Stimulated activated naive CD4-positive, alpha-beta T cell (primary cell): ENCODE measurements around the gene SELENOS.

Experiments used
- DNase-seq, 6 experiments: peaks; one replicate each; lab custom pipeline; 2025; lab: John Stamatoyannopoulos, UW

The SELENOS gene

GRCh38 chr15:101250873-101251829 is 26.1 kb downstream of the SELENOS start:
- peak in 5 of 6 experiments; percentile 23 to 75 (median 42) for DNase-seq

DNA sequence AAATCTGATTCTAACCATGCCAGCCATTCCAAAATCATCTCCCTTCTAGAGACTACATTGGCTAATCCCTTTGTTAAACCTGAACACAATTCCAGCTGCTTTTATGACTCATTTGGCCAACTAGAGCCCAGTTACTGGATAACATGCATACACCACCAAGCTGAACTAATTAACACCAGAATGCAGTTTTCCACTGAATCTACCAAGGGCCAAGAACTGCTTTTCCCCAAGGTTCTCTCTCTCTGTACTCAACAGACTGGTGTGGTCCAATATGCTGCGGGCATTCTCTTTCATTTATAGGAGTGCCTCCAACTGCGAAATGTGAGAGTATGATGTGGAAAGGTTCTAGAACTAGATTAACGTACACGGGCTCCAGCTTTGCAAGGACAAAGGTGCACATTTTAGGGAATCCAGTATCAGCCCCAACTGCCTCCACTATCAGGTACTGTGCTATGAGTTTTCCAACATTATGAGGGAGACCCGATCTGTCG is 26.9 kb downstream of the SELENOS start:
- DNase-seq = no peak

DNA sequence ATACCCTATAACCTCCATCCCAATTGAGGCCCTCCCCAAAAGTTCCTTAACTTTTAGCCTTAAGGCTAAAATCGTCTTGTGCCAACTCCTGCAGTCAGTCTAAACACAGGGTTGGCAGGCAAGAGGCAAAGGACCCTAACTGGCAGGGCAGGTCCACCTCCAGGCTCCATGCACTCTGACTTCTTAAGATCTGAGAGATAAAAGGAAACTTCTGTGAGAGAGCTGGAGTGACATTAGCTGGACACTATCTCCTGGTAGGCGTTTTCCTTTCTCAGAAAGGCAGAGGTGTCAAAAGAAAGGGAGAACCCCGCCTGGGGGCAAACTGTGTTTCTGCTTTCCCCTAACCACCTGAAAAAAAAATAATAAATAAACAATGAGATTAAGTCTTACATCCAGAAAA is 29.0 kb downstream of the SELENOS start:
- no peak for DNase-seq

GRCh38 chr15:101246824-101247745 is 30.2 kb downstream of the SELENOS start:
- DNase-seq = no peak

GRCh38 chr15:101246391-101246790 is 30.9 kb downstream of the SELENOS start:
- DNase-seq = no peak

- no peak for DNase-seq
Measured at GRCh38 chr15:101244889-101245668, 32.2 kb downstream of the SELENOS start.

- DNase-seq = no peak
Measured at GRCh38 chr15:101244036-101244781, 33.1 kb downstream of the SELENOS start.

GRCh38 chr15:101243420-101243819 is 33.9 kb downstream of the SELENOS start:
- no peak for DNase-seq

- DNase-seq = no peak
Measured at GRCh38 chr15:101242999-101243336, 34.3 kb downstream of the SELENOS start.

- peak; percentile 15 to 70 (median 58) for DNase-seq
Measured at GRCh38 chr15:101242160-101242998, 34.9 kb downstream of the SELENOS start.

GRCh38 chr15:101240358-101240757 is 36.9 kb downstream of the SELENOS start:
- DNase-seq = no peak

DNA sequence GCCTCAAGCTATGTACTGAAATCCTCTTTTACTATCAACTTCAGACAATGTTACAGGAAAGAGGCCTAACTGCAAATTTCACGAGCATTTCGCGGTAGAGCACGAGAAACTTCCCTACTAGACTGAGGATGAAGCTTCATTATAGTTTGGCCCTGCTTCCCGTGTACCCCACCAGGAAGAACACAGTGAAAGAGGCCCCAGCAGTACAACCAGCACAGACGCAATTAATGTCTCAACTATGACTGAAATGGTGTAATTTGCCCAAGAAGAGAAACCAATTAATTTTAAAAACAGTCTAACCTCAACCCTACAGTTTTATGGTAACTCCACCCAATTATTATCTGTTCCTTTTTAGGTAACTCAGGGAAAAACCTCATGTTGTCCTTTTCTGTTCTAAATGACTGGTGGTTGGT is 37.6 kb downstream of the SELENOS start:
- DNase-seq = no peak

DNA sequence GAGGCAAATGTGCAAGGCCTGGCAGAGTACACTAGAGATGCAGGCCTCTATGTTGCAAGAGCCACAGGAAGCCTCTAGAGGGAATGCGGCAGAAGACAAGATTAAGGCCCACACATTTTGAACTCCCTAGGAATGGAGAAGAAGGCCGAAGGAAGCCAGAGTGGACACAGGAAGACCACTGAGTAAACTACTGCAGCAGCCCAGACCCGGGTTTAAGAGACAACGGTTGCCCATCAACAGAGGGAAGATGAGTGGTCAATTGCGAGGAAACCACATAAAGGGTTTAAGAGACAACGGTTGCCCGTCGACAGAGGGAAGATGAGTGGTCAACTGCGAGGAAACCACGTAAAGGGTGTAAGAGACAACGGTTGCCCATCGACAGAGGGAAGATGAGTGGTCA is 40.0 kb downstream of the SELENOS start:
- no peak for DNase-seq

DNA sequence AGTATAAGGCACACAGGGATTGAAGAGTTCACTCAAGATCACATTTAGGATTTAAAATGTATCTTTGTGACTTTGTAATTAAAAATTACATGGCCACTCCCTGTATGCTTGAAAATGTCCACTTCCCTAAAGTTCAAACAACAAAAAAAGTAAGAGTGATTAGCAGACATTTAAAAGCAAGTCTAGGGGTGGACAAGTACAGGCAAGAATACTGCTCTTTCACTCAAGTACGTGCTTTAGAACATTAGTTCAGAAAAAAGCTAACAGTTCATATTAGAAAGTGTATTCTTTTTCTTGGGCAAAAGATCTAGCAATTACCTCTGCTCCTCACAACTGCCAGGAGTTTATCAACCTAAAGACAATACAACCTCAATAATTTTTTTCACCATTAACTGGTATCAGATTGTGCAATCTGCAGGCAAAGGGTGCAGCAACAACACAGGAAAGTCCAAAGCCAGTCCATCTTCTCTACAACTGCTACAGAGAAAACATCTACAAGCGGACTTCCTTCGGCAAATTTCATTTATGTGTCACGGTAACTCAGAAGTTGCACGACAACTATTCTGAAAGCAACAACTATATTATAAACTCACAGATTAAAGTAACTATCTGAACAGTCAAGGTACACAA is 43.5 kb downstream of the SELENOS start:
- DNase-seq = no peak

DNA sequence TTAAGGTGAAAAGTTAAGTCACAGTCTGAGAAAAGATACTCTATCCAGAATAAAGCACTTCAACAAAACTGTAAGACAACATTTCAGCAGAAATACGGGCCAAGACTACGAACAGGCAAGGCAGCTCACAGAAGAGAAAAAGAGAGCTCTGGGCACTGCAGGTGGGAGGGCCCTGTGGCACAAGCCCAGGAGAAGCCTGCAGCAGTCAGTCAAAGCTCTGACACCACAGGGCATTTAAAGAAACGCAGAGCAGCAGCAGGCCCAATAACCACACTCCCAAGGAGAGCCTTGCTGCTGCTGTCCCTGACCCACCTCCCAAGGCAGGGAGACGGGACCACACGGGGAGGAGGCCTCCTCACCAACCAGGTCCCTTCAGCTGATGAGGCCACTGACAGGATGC is 44.6 kb downstream of the SELENOS start:
- DNase-seq = no peak

DNA sequence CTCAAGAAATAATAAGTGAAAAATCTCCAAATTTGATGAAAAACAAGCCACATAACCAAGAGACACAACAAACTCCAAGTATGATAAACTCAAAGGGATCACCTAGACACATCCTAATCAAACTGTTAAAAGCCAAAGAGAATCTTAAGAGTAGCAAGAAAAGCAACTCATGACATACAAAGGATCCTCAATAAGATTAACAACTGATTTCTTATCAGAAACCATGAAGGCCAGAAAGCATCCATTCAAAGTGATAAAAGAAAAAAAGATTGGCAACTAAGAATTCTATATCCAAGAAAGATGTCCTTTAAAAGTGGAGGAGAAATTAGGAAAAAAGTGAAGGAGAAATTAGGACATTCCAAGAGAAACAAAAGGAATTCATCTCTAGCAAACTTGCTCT is 49.0 kb downstream of the SELENOS start:
- DNase-seq = no peak

- DNase-seq = no peak
Measured at GRCh38 chr15:101225658-101226057, 51.6 kb downstream of the SELENOS start.
